ENCODE measurements around the gene TTLL9. TPM values are rescaled to one million over a fixed set of nuclear protein-coding genes. Genes with fewer than 3 reads are reported as not detected.

Gene TTLL9
- polyA plus RNA-seq, 3 donors: 2.7 to 3.3 (median 2.9) TPM

DNA sequence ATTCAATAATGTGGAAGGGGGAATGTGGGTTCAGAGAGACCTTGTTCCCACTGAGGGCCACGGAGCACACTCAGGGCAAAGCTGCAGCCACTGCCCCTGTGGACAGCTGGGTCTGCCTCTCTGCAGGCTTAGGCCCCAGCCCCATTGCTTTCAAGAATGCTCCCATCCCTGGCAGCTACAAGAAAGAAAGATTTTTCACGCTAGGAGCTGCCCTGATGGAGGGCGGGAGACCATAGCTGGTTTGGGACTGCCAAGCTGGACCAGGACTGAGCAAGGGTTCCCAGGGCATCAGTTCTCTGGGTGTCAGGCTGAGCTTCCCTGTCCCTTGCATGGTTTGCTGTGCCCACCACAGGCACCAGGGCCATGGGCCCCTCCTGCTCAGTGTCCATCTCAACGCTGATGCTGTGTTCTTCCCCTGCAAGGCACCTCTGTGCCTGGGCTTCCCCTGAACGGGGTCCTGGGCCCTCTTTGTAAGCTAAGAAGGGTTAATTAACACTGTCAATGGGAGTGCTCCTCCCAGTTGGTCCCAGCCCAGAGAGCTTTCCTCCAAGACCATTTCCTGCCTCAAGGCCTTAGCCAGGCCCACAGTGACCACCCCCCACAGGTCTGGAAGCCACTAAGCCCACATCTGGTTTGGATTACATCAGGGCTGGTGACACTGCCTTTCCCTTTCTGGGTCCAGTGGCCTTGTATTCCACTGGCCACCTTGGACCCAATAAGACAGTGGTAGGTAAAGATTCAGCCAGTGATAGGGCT lies 33.4 kb upstream of the TTLL9 start:
- DNase-seq (ENCODE audit: low read depth in 3 of 3, low spot score in 2 of 3): no peak

DNA sequence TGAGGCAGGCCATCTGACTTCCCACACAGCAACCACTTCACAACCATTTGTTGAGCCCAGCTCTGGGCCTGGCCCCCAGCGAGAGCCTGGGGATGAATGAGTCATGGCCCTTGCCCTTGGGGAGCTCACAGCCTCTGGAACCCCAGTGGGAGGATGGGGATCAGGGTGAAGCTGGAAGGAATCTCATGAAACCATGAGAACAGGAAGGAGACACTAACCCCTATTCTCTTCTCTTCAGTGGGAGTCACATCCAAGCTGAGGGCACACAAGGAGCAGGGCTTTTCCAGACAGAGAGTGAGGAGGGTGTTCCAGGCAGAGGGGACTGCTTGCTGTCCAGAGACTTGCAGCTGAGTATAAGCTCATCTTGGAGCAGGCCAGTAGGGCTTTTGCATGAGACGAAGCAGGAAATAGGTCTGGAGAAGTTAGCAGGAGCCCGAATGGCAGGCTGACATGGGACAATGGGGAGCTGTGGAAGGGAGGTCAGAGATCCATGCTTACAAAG lies 32.5 kb upstream of the TTLL9 start:
- DNase-seq (ENCODE audit: low read depth in 3 of 3, low spot score in 2 of 3): no peak

DNA sequence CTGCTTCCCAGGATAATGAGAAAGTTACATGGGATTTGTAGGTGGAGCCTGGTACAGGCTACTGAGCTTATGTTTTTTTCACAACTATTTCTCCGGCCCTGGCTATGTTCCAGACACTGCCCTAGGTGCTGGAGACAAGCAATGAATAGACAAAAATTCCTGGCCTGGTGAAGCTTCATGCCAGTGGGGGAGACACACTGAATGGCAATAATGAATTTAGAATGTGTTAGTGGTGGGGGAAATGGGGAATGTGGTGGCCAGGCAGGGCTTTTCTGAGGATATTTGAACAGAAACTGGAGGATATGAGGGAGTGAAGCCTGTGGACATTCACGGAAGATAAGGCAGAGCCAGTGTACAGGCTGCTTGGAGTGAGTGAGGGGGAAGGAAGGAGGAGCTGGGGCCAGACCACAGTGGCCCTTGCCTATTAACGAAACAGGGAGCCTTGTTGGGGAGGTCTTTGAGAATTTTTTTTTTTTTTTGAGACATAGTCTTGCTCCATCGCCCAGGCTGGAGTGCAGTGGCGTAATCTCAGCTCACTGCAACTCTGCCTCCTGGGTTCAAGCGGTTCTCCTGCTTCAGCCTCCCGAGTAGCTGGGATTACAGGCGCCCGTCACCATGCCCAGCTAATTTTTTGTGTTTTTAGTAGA lies 31.7 kb upstream of the TTLL9 start:
- no peak for DNase-seq (ENCODE audit: low read depth in 3 of 3, low spot score in 2 of 3)

GRCh38 chr20:31839782-31840487 lies 30.5 kb upstream of the TTLL9 start:
- no peak for DNase-seq (ENCODE audit: low read depth in 3 of 3, low spot score in 2 of 3)

- no peak for DNase-seq (ENCODE audit: low read depth in 3 of 3, low spot score in 2 of 3)
These were observed 29.3 kb upstream of the TTLL9 start for GRCh38 chr20:31840906-31841816.

DNA sequence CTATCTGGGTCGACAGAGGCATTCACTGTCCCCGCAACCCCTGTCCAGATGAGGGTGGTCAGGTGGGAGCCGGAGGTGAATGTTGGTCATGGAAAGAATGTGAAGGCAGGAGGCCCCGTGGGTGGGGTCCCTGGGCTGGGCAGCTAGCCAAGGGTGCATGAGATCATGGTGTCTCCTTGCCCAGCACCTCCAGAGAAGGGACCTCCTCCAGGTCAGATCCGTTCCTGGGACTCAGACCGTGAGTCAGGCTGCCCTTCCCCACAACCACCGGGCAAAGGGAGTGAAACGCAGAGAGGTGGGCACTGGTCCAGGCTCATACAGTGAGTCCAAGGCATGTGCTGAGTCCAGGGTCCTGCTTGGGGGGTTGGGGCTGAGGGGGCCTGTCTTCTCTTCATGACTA lies 28.5 kb upstream of the TTLL9 start:
- DNase-seq (ENCODE audit: low read depth in 3 of 3, low spot score in 2 of 3): no peak

DNA sequence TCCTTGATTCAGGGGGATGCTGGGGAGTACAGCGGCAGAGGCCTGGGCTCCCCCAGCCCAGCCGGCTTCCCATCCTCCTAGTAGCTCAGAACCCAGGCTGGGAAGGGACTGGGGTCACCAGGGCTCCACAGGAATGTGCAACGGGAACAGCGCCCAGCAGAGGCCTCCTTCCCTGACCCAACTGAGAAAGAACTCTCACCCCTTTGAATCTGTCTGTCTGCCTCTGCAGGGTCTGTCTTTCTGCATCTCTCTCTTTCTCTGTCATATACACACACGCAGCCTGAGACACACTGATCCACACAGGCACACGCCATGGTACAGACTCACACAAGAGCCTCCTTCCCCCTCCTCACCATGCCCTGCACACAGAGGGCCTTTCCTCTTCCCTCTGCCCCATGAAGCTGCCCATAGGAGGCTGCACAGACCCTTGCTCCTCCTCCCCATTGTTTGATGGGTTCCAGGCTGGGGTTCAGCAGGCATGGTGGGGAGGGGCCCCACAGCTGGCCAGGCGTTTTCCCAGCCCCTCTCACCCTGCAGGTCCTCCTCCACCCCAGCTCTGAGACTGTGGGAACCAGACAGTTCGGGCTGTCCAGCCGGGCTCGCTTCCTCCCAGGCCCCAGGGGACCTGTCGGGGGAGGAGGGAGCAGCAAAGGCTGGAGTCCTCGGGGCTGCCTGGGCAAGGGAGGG lies 27.8 kb upstream of the TTLL9 start:
- peak in 2 of 3 donors; percentile 62 to 69 for DNase-seq (ENCODE audit: low read depth in 3 of 3, low spot score in 2 of 3)

DNA sequence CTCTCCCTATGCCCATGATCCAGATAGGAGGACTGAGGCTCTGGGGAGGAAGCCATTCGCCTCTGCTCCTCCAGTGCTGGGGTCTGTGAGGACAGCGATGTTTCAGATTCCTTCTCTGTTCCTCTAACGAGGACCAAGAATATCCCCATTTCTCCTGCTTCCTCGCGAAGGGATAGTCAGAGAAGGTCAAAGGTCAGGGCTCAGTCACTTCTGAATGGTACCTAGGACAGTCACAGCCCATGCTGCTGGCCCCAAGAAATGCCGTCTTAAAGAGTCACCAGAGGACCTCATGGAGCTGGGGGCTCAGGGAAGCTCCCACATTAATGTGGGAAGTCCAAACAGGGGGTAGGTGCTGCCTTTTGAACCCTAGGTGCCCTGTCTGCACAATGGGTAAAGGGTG lies 27.1 kb upstream of the TTLL9 start:
- DNase-seq (ENCODE audit: low read depth in 3 of 3, low spot score in 2 of 3): no peak

DNA sequence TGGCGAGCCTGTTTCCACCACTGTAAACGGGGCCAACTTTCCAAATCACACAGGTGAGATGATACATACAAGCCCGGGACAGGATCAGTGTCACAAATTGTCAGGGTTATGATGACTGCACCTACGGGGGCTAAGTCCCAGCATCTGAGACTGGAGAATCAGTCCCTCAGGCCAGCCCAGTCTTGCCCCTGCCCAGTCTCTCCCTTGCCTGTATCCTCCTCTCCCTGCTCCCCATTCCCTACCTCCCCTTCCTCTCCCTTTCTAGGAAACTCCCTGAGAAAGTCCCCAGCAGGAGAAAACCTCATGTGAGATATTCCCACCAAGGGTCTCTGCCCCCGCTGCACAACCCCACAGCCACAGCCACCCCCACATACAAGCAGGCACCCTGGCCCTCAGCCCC lies 26.6 kb upstream of the TTLL9 start:
- no peak for DNase-seq (ENCODE audit: low read depth in 3 of 3, low spot score in 2 of 3)

DNA sequence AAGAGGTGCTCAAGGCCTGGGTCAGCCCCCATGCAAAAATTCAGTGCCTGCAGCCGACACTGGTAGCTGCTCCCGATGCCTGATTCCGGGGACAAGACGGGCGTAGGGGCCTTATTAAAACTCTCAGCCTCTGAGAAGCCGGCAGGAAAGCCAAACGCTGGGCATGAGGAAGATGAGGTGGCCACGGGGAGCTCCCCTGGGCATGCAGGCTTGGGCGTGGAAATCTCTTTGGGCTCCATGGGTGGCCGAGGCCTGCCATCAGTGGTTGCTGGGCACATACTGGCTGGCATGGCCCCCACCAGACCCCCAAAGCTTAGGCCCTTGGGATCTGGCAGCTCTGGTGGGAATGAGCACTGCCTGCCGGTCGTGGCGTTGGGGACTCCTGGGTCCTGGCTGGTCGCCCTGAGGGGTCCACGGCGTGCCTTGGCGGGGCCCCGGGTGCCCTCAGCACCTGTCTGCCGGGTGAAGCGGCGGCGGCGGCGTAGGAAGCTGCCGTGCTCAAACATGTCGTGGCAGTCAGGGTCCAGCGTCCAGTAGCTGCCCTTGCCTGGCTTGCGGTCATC lies 25.6 kb upstream of the TTLL9 start:
- no peak for DNase-seq (ENCODE audit: low read depth in 3 of 3, low spot score in 2 of 3)

DNA sequence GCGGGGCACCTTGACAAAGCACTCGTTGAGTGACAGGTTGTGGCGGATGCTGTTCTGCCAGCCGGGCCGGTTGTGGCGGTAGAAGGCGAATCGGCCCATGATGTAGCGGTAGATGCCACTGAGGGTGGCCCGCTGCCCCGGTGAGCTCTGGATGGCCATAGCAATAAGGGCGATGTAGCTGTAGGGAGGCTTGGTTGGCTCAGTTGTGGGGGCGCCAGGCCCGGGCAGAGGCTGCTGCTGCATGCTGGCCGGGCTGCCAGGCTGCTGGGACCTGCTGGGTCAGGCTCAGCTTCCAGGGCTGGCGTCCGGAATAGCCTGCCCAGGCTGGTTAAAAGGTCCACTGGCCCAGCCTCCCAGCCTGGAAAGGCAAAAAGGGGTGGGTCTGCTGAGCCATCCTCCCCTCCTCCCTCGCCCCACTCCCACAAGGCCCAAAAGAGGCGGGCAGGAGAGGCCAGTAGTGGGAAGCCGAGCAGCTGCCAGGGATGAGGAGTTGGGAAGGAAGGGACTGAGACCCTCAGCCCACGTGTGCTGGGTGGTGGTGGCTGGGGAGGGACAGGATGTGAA lies 25.1 kb upstream of the TTLL9 start, which contains the start of gene FOXS1:
Gene FOXS1, minus strand, starts transcription at position 305 of the 564 bp plus-strand sequence. Its CDS starts 62 bp downstream, at position 243.
- DNase-seq (ENCODE audit: low read depth in 3 of 3, low spot score in 2 of 3): peak in 1 of 3 donors; percentile 51

DNA sequence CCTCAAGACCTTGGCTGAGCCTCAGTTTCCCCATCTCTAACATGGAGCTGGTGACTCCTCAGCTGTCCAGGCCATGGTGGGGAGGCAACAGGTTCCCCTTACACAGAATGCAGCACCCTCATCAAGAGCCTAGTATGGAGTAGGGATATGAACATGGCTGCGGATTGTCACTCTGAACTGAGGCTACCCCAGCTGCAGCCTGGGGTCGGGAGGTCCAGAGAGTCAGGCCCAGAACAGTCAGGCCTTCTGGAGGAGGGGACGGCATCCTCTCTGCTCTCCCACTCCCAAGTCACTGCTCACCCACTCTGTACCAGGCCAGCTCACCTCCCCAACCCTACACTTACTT lies 23.7 kb upstream of the TTLL9 start:
- DNase-seq (ENCODE audit: low read depth in 3 of 3, low spot score in 2 of 3): no peak

GRCh38 chr20:31848088-31848999 lies 22.1 kb upstream of the TTLL9 start:
- no peak for DNase-seq (ENCODE audit: low read depth in 3 of 3, low spot score in 2 of 3)

DNA sequence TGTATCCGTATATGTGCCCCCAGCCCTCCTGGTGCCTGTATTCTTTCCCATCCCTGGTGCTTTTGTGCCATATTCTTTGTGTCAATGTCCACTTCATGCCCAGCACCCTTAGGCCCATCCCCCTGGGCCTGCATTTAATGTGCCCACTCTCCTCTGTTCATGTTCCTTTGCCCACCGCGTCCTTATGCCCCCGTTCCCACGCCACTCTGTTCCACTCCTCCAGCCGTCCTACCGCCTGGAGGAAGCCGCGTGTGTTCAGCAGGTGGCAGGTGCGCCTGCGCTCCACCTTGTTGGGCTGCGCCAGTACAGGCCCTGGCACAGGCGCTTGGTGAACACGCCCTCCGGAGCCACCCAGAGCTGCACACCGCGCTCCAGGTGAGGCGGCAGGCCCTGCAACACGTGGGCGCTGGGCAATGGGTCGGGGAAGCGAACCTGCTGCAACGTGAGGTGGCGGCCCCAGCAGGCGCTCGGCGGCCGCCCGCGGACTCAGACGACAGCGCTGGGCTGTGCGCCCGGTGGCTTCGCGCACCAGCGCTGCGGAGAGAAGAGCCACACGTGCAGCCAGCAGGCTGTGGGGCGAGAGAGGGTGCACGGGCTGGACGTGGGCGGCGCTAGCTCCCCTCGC lies 21.0 kb upstream of the TTLL9 start:
- DNase-seq (ENCODE audit: low read depth in 3 of 3, low spot score in 2 of 3): no peak

- DNase-seq (ENCODE audit: low read depth in 3 of 3, low spot score in 2 of 3): no peak
These were observed 19.0 kb upstream of the TTLL9 start for GRCh38 chr20:31851240-31851955.

- DNase-seq (ENCODE audit: low read depth in 3 of 3, low spot score in 2 of 3): no peak
These were observed 17.0 kb upstream of the TTLL9 start for GRCh38 chr20:31853481-31853880.

DNA sequence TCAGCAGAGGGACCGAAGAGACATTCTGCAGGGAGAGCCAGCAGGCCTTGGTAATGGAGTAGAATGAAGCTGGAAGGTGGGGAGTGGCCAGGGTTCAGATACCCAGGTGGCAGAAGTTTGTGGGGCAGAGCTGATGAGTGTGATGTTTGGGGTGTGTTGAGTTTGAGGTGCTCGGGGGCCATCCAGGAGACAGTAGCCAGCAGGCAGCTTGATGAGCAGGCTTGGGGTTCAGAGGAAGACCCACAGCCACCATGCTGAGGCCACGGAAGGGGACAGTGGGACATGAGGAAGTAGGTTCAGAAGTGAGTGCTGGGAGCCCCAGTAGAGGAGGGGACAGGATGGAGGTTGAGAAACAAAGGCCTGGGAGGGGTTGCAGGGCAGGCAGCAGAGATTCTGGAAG lies 13.9 kb upstream of the TTLL9 start:
- no peak for DNase-seq (ENCODE audit: low read depth in 3 of 3, low spot score in 2 of 3)
